ENCODE results near the gene BST1. TPM values are rescaled to one million over a fixed set of nuclear protein-coding genes. Genes with fewer than 3 reads are reported as not detected.

Gene BST1
- total RNA-seq, 3 donors from 2014 or later (not counting 1 experiment from before 2014, with no cell fraction given), result 1.8 to 6.4 (median 2.2) TPM

GRCh38 chr4:15714646-15715435 lies 12.0 kb downstream of the BST1 start:
- Histone ChIP-seq H3K9me3 (ENCODE audit: control insufficient read depth, insufficient read depth, low read length) (no peaks in the 10 kb centered on the region), H3K27ac (ENCODE audit: low read length) (no peak overlapping the region), H3K27me3 (ENCODE audit: control insufficient read depth, insufficient read depth, low read length) (no peaks in the 10 kb centered on the region), H3K36me3 (ENCODE audit: control insufficient read depth, insufficient read depth, low read length) (no peaks in the 10 kb centered on the region), H3K4me1 (ENCODE audit: control insufficient read depth, insufficient read depth, low read length) (no peaks in the 10 kb centered on the region), H3K4me3 (ENCODE audit: low read length) (no peak overlapping the region)
- Mint-ChIP-seq H3K4me1 (peaks cover 6 to 9% of the 10 kb centered on the region in 2 donors), H3K4me3 (no peak overlapping the region), H3K27ac (no peak overlapping the region), H3K9me3 (no peaks in the 10 kb centered on the region), H3K27me3 (ENCODE audit: low read depth in 2 of 2) (no peaks in the 10 kb centered on the region), H3K36me3 (no peaks in the 10 kb centered on the region)
- 78% methylated on average over 8 of the region's 8 CpGs for WGBS (ENCODE audit: insufficient coverage)
- no peak for TF ChIP-seq CTCF (IDR thresholded peaks at IDR 0.05)
- ATAC-seq (peak in 1 of 3 donors; percentile 26), DNase-seq (no peak)
- intact Hi-C loops (cut with micrococcal nuclease), result no loop called here

- Mint-ChIP-seq H3K27me3 (ENCODE audit: low read depth in 2 of 2) (no peaks in the 10 kb centered on the region), H3K36me3 (no peaks in the 10 kb centered on the region), H3K4me3 (no peak overlapping the region), H3K9me3 (no peaks in the 10 kb centered on the region), H3K27ac (no peak overlapping the region), H3K4me1 (peaks cover 6 to 9% of the 10 kb centered on the region in 2 donors)
- DNase-seq (no peak), ATAC-seq (no peak)
- no peak overlapping the region for H3K4me3 ChIP-seq (ENCODE audit: low read length)
- WGBS (ENCODE audit: insufficient coverage), result 93% methylated on average over 3 of the region's 3 CpGs
- no peak overlapping the region for H3K27ac ChIP-seq (ENCODE audit: low read length)
- no peaks in the 10 kb centered on the region for H3K4me1 ChIP-seq (ENCODE audit: control insufficient read depth, insufficient read depth, low read length)
- H3K9me3 ChIP-seq (ENCODE audit: control insufficient read depth, insufficient read depth, low read length), result no peaks in the 10 kb centered on the region
- H3K27me3 ChIP-seq (ENCODE audit: control insufficient read depth, insufficient read depth, low read length), result no peaks in the 10 kb centered on the region
- intact Hi-C loops (cut with micrococcal nuclease), result no loop called here
- TF ChIP-seq CTCF (IDR thresholded peaks at IDR 0.05), result no peak
- no peaks in the 10 kb centered on the region for H3K36me3 ChIP-seq (ENCODE audit: control insufficient read depth, insufficient read depth, low read length)
These were observed 13.2 kb downstream of the BST1 start for GRCh38 chr4:15716115-15716514.

GRCh38 chr4:15717086-15717485 lies 14.2 kb downstream of the BST1 start:
- Histone ChIP-seq H3K4me1 (ENCODE audit: control insufficient read depth, insufficient read depth, low read length) (no peaks in the 10 kb centered on the region), H3K4me3 (ENCODE audit: low read length) (no peak overlapping the region), H3K27ac (ENCODE audit: low read length) (no peak overlapping the region), H3K27me3 (ENCODE audit: control insufficient read depth, insufficient read depth, low read length) (no peaks in the 10 kb centered on the region), H3K9me3 (ENCODE audit: control insufficient read depth, insufficient read depth, low read length) (no peaks in the 10 kb centered on the region), H3K36me3 (ENCODE audit: control insufficient read depth, insufficient read depth, low read length) (no peaks in the 10 kb centered on the region)
- WGBS (ENCODE audit: insufficient coverage), result 96% methylated on average over 6 of the region's 6 CpGs
- Mint-ChIP-seq H3K4me3 (no peak overlapping the region), H3K36me3 (no peaks in the 10 kb centered on the region), H3K4me1 (peaks cover 6 to 9% of the 10 kb centered on the region in 2 donors), H3K9me3 (no peaks in the 10 kb centered on the region), H3K27me3 (ENCODE audit: low read depth in 2 of 2) (no peaks in the 10 kb centered on the region), H3K27ac (no peak overlapping the region)
- DNase-seq, result no peak
- intact Hi-C loops (cut with micrococcal nuclease), result no loop called here
- no peak for ATAC-seq
- no peak for TF ChIP-seq CTCF (IDR thresholded peaks at IDR 0.05)
